H9 (cell line): ENCODE measurements around the gene OMP. TPM values are rescaled to one million over a fixed set of nuclear protein-coding genes. Genes with fewer than 3 reads are reported as not detected.

Source experiments
- DNase-seq: peaks from one replicate; pipeline ENCODE4 v3.0.0-alpha.2; 2017
- H2AFZ ChIP-seq: one replicate; pipeline ENCODE4 v1.6.1; 2013; ENCODE audit warnings: mild to moderate bottlenecking, low read length, control low read depth, moderate library complexity
- H2AK5ac ChIP-seq: 2 replicates; pipeline ENCODE4 v1.6.1; 2013; ENCODE audit warnings: low read length, control low read depth, mixed read lengths; ENCODE audit not compliant: insufficient read length
- H2BK120ac ChIP-seq: one replicate; pipeline ENCODE4 v1.6.1; 2013; ENCODE audit warnings: low read depth, mild to moderate bottlenecking, low read length, control low read depth, inconsistent platforms; ENCODE audit not compliant: poor library complexity, severe bottlenecking
- H2BK12ac ChIP-seq: 2 replicates; pipeline ENCODE4 v1.6.1; 2013; ENCODE audit warnings: low read length, control low read depth, mixed read lengths, low read depth; ENCODE audit not compliant: insufficient read length
- H2BK15ac ChIP-seq: 2 replicates; pipeline ENCODE4 v1.6.1; 2013; ENCODE audit warnings: low read depth, low read length, control low read depth
- H2BK20ac ChIP-seq: one replicate; pipeline ENCODE4 v1.6.1; 2013; ENCODE audit warnings: low read depth, mild to moderate bottlenecking, low read length, control low read depth, inconsistent platforms; ENCODE audit not compliant: poor library complexity, severe bottlenecking
- H2BK5ac ChIP-seq: 2 replicates; pipeline ENCODE4 v1.6.1; 2013; ENCODE audit warnings: low read length, control low read depth, mixed read lengths; ENCODE audit not compliant: insufficient read length
- H3K14ac ChIP-seq: 2 replicates; pipeline ENCODE4 v1.6.1; 2013; ENCODE audit warnings: low read length, control low read depth; ENCODE audit not compliant: insufficient read depth
- H3K18ac ChIP-seq: 2 replicates; pipeline ENCODE4 v1.6.1; 2013; ENCODE audit warnings: low read depth, mild to moderate bottlenecking, mixed read lengths, low read length, control low read depth; ENCODE audit not compliant: insufficient read length
- H3K23ac ChIP-seq: 2 replicates; pipeline ENCODE4 v1.6.1; 2013; ENCODE audit warnings: low read length, control low read depth, mixed read lengths, low read depth; ENCODE audit not compliant: insufficient read length
- H3K23me2 ChIP-seq: 2 replicates; pipeline ENCODE4 v1.6.1; 2013; ENCODE audit warnings: low read depth, mild to moderate bottlenecking, mixed read lengths, low read length, control low read depth; ENCODE audit not compliant: insufficient read length, poor library complexity, severe bottlenecking
- H3K27ac ChIP-seq: 2 replicates; pipeline ENCODE4 v1.5.1; 2013; ENCODE audit warnings: low read length, control low read depth, mixed read lengths, low read depth; ENCODE audit not compliant: insufficient read length
- H3K27me3 ChIP-seq: 2 replicates; pipeline ENCODE4 v1.6.1; 2013; ENCODE audit warnings: low read length, control low read depth, inconsistent platforms; ENCODE audit not compliant: insufficient read depth
- H3K4ac ChIP-seq: 2 replicates; pipeline ENCODE4 v1.6.1; 2013; ENCODE audit warnings: low read depth, mild to moderate bottlenecking, control low read depth, inconsistent platforms, low read length, moderate library complexity
- H3K4me1 ChIP-seq: 2 replicates; pipeline ENCODE4 v1.6.1; 2013; ENCODE audit warnings: low read length, control low read depth, inconsistent platforms; ENCODE audit not compliant: insufficient read depth
- H3K4me2 ChIP-seq: 2 replicates; pipeline ENCODE4 v1.6.1; 2013; ENCODE audit warnings: low read length, control low read depth, mixed read lengths; ENCODE audit not compliant: insufficient read length, insufficient read depth
- H3K56ac ChIP-seq: 2 replicates; pipeline ENCODE4 v1.6.1; 2013; ENCODE audit warnings: low read depth, mild to moderate bottlenecking, mixed read lengths, low read length, control low read depth; ENCODE audit not compliant: insufficient read length
- H3K79me1 ChIP-seq: 2 replicates; pipeline ENCODE4 v1.6.1; 2013; ENCODE audit warnings: low read depth, mild to moderate bottlenecking, moderate library complexity, low read length, control low read depth, inconsistent platforms; ENCODE audit not compliant: insufficient read depth, poor library complexity, severe bottlenecking
- H3K79me2 ChIP-seq: 2 replicates; pipeline ENCODE4 v1.6.1; 2013; ENCODE audit warnings: low read length, control low read depth, inconsistent platforms; ENCODE audit not compliant: insufficient read depth
- H3K9ac ChIP-seq: 2 replicates; pipeline ENCODE4 v1.6.1; 2013; ENCODE audit warnings: low read length, control low read depth, mixed read lengths; ENCODE audit not compliant: insufficient read length; ENCODE audit errors: extremely low read depth
- H3K9me3 ChIP-seq: one replicate; pipeline ENCODE4 v1.6.1; 2013; ENCODE audit warnings: low read depth, low read length, inconsistent platforms; ENCODE audit not compliant: control insufficient read depth
- H3T11ph ChIP-seq: one replicate; pipeline ENCODE4 v1.6.1; 2013; ENCODE audit warnings: mild to moderate bottlenecking, low read length, control low read depth, inconsistent platforms
- H4K20me1 ChIP-seq: one replicate; pipeline ENCODE4 v1.6.1; 2013; ENCODE audit not compliant: control insufficient read depth, insufficient read length, insufficient read depth
- H4K5ac ChIP-seq: 2 replicates; pipeline ENCODE4 v1.6.1; 2013; ENCODE audit warnings: low read depth, mild to moderate bottlenecking, mixed read lengths, low read length, control low read depth; ENCODE audit not compliant: insufficient read length
- H4K8ac ChIP-seq: replicated peaks from 2 replicates; pipeline ENCODE4 v1.6.1; 2013; ENCODE audit warnings: low read length, control low read depth, mixed read lengths, low read depth; ENCODE audit not compliant: insufficient read length
- H4K91ac ChIP-seq: 2 replicates; pipeline ENCODE4 v1.6.1; 2013; ENCODE audit warnings: low read depth, mild to moderate bottlenecking, moderate library complexity, mixed read lengths, low read length, control low read depth; ENCODE audit not compliant: insufficient read length
- H3K27ac Mint-ChIP-seq, 3 experiments: 2 replicates in 2 of 3; 3 replicates in 1 of 3; pipeline ENCODE4 v1.8.0; 2020 to 2021; ENCODE audit warnings: mixed read lengths in 3 of 3, mild to moderate bottlenecking in 1 of 3, moderate library complexity in 1 of 3
- H3K27me3 Mint-ChIP-seq: 2 replicates; pipeline ENCODE4 v1.8.0; 2021; ENCODE audit warnings: low read depth, mild to moderate bottlenecking, moderate library complexity, mixed read lengths
- H3K36me3 Mint-ChIP-seq, 3 experiments: 2 replicates in 2 of 3; 3 replicates in 1 of 3; pipeline ENCODE4 v1.8.0; 2020 to 2021; ENCODE audit warnings: low read depth in 3 of 3, mixed read lengths in 3 of 3; ENCODE audit not compliant: insufficient read depth in 1 of 3
- H3K4me1 Mint-ChIP-seq, 2 experiments: 2 replicates each; pipeline ENCODE4 v1.8.0; 2020; ENCODE audit warnings: mixed read lengths in 2 of 2
- H3K4me3 Mint-ChIP-seq, 2 experiments: 2 replicates in 1 of 2; 3 replicates in 1 of 2; pipeline ENCODE4 v1.8.0; 2020 to 2021; ENCODE audit warnings: mild to moderate bottlenecking in 2 of 2, mixed read lengths in 2 of 2, moderate library complexity in 1 of 2
- H3K9me3 Mint-ChIP-seq, 2 experiments: 2 replicates in 1 of 2; 3 replicates in 1 of 2; pipeline ENCODE4 v1.8.0; 2020; ENCODE audit warnings: mild to moderate bottlenecking in 2 of 2, mixed read lengths in 2 of 2, moderate library complexity in 1 of 2
- WGBS: extraction: QIAGEN DNeasy Blood & Tissue Kit; methylation state at CpG from one replicate; pipeline ENCODE4 v1.1.7; 2013; ENCODE audit warnings: missing lambda C conversion rate, low lambda C conversion rate, mixed read lengths; ENCODE audit not compliant: insufficient read length; ENCODE audit errors: extremely low coverage; 5-methylcytosine and 5-hydroxymethylcytosine counted together
- total RNA-seq: library from RNA; stranded (reverse); gene quantifications from 2 replicates; pipeline ENCODE4 v1.2.1, GENCODE V29; 2021
- TF ChIP-seq, protein P1 (sequence below): fragments of 200-600 bp; sonication (generic); conservative IDR thresholded peaks from 3 replicates; pipeline ENCODE4 v1.8.0; 2021; ENCODE audit warnings: antibody characterized with exemption, mild to moderate bottlenecking

The OMP gene
- total RNA-seq, 1 experiment from 2014 or later, result not detected

DNA sequence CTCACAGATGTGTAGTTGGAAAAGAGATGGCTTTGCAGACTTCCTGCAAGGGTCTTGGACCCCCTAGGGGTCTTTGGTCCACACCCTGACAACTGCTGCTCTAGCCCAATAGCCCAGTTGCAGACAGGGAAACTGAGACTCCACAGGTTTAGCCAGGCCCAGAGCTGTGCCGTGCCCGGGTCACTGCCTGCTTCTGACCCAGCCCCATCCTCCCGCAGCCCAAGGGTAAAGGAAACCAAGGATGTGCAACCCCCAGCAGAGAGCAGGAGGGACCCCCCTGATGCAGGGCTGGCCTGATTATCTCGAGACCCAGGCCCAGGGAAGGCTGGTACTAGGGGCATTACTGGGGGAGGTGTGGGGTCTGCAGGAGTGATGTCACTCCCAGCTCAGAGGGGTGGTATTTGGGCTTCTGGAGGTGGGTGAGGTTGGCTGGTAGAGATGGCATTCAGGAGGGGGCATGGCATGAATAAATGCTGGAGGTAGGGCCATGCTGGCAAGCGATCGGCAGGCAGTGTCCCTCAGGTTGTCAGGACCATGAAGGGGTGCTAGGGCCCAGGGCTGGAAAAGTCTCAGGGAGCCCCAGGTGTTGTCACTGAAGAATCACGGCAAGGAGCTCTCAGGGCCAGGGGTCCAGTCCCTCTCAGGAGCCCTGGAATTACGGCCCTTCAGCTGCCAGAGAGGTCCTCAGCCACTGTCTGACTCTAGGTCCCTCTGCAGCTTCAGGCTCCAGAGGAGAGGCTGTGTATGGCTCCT, 46.5 kb downstream of the OMP start:
- H3K27ac Mint-ChIP-seq, result peak overlapping the region in 1 of 3 experiments; percentile 70; a peak in 1 of 7 replicates
- Histone ChIP-seq H3K9ac (no peak overlapping the region), H3T11ph (no peak overlapping the region), H3K27ac (no peak overlapping the region), H3K9me3 (no peaks in the 10 kb centered on the region), H2BK12ac (no peak overlapping the region), H4K91ac (no peak overlapping the region), H3K23ac (no peak overlapping the region), H3K56ac (no peak overlapping the region), H2BK20ac (no peak overlapping the region), H2AK5ac (no peak overlapping the region), H2BK120ac (no peak overlapping the region), H4K20me1 (peaks cover 3% of the 10 kb centered on the region), H3K4ac (no peak overlapping the region), H3K14ac (no peak overlapping the region; the same call in 1 of the 2 replicates), H3K4me1 (peaks cover 2% of the 10 kb centered on the region; the same call in 1 of the 2 replicates), H4K8ac (no peak overlapping the region), H3K4me2 (no peak overlapping the region), H3K23me2 (peaks cover 8% of the 10 kb centered on the region), H3K79me2 (no peaks in the 10 kb centered on the region), H4K5ac (no peak overlapping the region), H2AFZ (no peak overlapping the region), H3K79me1 (no peaks in the 10 kb centered on the region), H2BK15ac (no peak overlapping the region), H2BK5ac (no peak overlapping the region), H3K18ac (no peak overlapping the region), H3K27me3 (no peaks in the 10 kb centered on the region)
- no CpG with 5 or more reads among the region's 8 CpGs for WGBS
- DNase-seq, result no peak
- H3K36me3 Mint-ChIP-seq, result no peaks in the 10 kb centered on the region
- H3K4me3 Mint-ChIP-seq, result 0 out of 5 replicates have a peak overlapping the region, but pooled peaks of 1 of the 2 experiments have one; percentile 28
- peaks cover 23 to 28% of the 10 kb centered on the region in 2 experiments for H3K4me1 Mint-ChIP-seq
- H3K9me3 Mint-ChIP-seq, result no peaks in the 10 kb centered on the region; a peak in 1 of 5 replicates
- TF ChIP-seq, protein P1, sequence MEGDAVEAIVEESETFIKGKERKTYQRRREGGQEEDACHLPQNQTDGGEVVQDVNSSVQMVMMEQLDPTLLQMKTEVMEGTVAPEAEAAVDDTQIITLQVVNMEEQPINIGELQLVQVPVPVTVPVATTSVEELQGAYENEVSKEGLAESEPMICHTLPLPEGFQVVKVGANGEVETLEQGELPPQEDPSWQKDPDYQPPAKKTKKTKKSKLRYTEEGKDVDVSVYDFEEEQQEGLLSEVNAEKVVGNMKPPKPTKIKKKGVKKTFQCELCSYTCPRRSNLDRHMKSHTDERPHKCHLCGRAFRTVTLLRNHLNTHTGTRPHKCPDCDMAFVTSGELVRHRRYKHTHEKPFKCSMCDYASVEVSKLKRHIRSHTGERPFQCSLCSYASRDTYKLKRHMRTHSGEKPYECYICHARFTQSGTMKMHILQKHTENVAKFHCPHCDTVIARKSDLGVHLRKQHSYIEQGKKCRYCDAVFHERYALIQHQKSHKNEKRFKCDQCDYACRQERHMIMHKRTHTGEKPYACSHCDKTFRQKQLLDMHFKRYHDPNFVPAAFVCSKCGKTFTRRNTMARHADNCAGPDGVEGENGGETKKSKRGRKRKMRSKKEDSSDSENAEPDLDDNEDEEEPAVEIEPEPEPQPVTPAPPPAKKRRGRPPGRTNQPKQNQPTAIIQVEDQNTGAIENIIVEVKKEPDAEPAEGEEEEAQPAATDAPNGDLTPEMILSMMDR, result no peak
- H3K27me3 Mint-ChIP-seq, result peaks cover 20% of the 10 kb centered on the region
